Kidney (tissue), 14 donors: ENCODE results near the gene IL3. TPM values are rescaled to one million over a fixed set of nuclear protein-coding genes. Genes with fewer than 3 reads are reported as not detected.
"Not testable (repeated sequence)": the region's sequence is repeated elsewhere in the genome, so short reads cannot be mapped to it uniquely, and the experiment has no call there.

Experiments
- DNase-seq, 5 donors: peaks; one replicate each; pipeline ENCODE4 v3.0.0-alpha.2; 2013 to 2020
- FAIRE-seq: peaks from 2 replicates; lab custom pipeline; 2012; peaks lifted over from hg19 to GRCh38; lab: Jason Lieb, UNC
- H3K27ac ChIP-seq, 2 donors: one replicate each; pipeline ENCODE4 v1.7.0; 2013; ENCODE audit warnings: low read depth in 2 of 2, low read length in 2 of 2, inconsistent platforms in 1 of 2
- H3K27me3 ChIP-seq: one replicate; pipeline ENCODE4 v1.7.1; 2013; ENCODE audit warnings: low read length, inconsistent platforms; ENCODE audit not compliant: control insufficient read depth, insufficient read depth
- H3K36me3 ChIP-seq, 3 donors: one replicate each; pipeline versions ENCODE4 v1.7.0 to v1.7.1; 2013; ENCODE audit warnings: low read length in 3 of 3, control low read depth in 1 of 3, inconsistent platforms in 1 of 3; ENCODE audit not compliant: insufficient read depth in 3 of 3, control insufficient read depth in 2 of 3
- H3K4me1 ChIP-seq, 3 donors: one replicate each; pipeline versions ENCODE4 v1.7.0 to v1.7.1; 2013; ENCODE audit warnings: low read length in 3 of 3, inconsistent platforms in 1 of 3, low read depth in 1 of 3; ENCODE audit not compliant: control insufficient read depth in 2 of 3, insufficient read depth in 2 of 3
- H3K4me3 ChIP-seq, 3 donors: one replicate each; pipeline versions ENCODE4 v1.7.0 to v1.8.1; 2013; ENCODE audit warnings: low read length in 3 of 3, control low read depth in 1 of 3, inconsistent platforms in 1 of 3
- H3K9ac ChIP-seq, 3 donors: one replicate each; pipeline versions ENCODE4 v1.7.0 to v1.7.1; 2013; ENCODE audit warnings: low read length in 3 of 3, control low read depth in 1 of 3, inconsistent platforms in 1 of 3
- H3K9me3 ChIP-seq, 3 donors: one replicate each; pipeline versions ENCODE4 v1.7.0 to v1.7.1; 2013; ENCODE audit warnings: low read length in 3 of 3, control low read depth in 1 of 3, inconsistent platforms in 1 of 3; ENCODE audit not compliant: control insufficient read depth in 2 of 3, insufficient read depth in 1 of 3
- intact Hi-C: fragments of 100-400 bp; cut with DNase I; formaldehyde crosslinking; loops from one replicate; pipeline ENCODE4 v1.11.1; 2022
- polyA plus RNA-seq: library from polyadenylated mRNA; stranded (reverse); fragments of 350-450 nt; fragmentation: Illumina TruSeq; extraction: RNeasy Lipid Tissue Mini Kit (QIAGEN cat#74804); gene quantifications from one replicate; pipeline ENCODE4 v1.2.3, GENCODE V29; 2014; ENCODE audit warnings: low read depth, low replicate concordance; ENCODE audit not compliant: insufficient read depth
- total RNA-seq: library from RNA; stranded (reverse); fragmentation: NEBNext Ultra II Directional; extraction: Animal tissue kit (Norgen Biotek cat#: 25700); gene quantifications from one replicate; pipeline ENCODE4 v1.2.1, GENCODE V29; 2021
- TF ChIP-seq, protein P1 (sequence below): IDR thresholded peaks from 3 replicates; pipeline ENCODE4 v1.5.1; 2012; ENCODE audit warnings: mild to moderate bottlenecking, moderate library complexity, borderline replicate concordance; ENCODE audit not compliant: insufficient read depth; ENCODE audit errors: extremely low read depth
- donor health status: control.
- donor health status: control.
- donor health status: control.
- donor health status: control.
- donor health status: control.
- donor health status: DM: yes; HTN: yes; CAD: no.
- donor health status: Normal renal cell carcinoma (clear cell type).

The IL3 gene
- total and polyA plus RNA-seq, 2 donors from 2014 or later: not detected

DNA sequence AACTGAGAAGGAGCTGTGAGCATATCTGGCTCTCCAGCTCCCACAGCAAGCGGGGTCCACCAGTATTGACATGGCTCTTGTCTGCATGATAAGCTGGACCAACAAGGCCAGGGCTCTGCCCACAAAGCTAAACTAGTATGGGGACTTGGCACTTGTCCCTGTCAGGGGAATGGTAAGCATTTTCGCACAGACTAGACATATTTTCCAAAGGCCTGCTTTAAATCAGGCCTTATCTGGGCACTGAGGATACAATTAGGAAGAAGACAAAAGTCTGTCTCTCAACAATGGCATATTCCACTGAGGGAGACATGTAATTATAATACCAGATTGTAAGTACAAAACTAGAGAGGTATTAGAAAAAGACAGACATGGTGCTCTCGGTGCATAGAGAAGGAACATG, 45.2 kb downstream of the IL3 start:
- FAIRE-seq (no peak), DNase-seq (no peak)
- Histone ChIP-seq H3K27ac (no peak overlapping the region), H3K9ac (no peak overlapping the region), H3K27me3 (no peaks in the 10 kb centered on the region), H3K36me3 (no peaks in the 10 kb centered on the region), H3K9me3 (no peaks in the 10 kb centered on the region), H3K4me1 (peaks cover 0 to 3% (median 0%) of the 10 kb centered on the region in 3 donors), H3K4me3 (no peak overlapping the region)
- intact Hi-C loops: no loop called here
- TF ChIP-seq, protein P1, sequence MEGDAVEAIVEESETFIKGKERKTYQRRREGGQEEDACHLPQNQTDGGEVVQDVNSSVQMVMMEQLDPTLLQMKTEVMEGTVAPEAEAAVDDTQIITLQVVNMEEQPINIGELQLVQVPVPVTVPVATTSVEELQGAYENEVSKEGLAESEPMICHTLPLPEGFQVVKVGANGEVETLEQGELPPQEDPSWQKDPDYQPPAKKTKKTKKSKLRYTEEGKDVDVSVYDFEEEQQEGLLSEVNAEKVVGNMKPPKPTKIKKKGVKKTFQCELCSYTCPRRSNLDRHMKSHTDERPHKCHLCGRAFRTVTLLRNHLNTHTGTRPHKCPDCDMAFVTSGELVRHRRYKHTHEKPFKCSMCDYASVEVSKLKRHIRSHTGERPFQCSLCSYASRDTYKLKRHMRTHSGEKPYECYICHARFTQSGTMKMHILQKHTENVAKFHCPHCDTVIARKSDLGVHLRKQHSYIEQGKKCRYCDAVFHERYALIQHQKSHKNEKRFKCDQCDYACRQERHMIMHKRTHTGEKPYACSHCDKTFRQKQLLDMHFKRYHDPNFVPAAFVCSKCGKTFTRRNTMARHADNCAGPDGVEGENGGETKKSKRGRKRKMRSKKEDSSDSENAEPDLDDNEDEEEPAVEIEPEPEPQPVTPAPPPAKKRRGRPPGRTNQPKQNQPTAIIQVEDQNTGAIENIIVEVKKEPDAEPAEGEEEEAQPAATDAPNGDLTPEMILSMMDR: no peak

DNA sequence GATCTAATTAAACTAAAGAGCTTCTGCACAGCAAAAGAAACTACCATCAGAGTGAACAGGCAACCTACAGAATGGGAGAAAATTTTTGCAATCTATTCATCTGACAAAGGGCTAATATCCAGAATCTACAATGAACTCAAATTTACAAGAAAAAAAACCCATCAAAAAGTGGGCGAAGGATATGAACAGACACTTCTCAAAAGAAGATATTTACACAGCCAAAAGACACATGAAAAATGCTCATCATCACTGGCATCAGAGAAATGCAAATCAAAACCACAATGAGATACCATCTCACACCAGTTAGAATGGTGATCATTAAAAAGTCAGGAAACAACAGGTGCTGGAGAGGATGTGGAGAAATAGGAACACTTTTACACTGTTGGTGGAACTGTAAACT, 48.0 kb downstream of the IL3 start:
- H3K27ac ChIP-seq, H3K4me3 ChIP-seq, H3K9me3 ChIP-seq, FAIRE-seq, H3K36me3 ChIP-seq, intact Hi-C loops, H3K4me1 ChIP-seq, H3K27me3 ChIP-seq, H3K9ac ChIP-seq, DNase-seq: not testable (repeated sequence)

DNA sequence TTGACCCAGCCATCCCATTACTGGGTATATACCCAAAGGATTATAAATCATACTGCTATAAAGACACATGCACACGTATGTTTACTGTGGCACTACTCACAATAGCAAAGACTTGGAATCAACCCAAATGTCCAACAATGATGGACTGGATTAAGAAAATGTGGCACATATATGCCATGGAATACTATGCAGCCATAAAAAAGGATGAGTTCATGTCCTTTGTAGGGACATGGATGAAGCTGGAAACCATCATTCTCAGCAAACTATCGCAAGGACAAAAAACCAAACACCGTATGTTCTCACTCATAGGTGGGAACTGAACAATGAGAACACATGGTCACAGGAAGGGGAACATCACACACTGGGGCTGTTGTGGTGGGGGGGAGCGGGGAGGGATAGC, 48.5 kb downstream of the IL3 start:
- H3K9ac ChIP-seq, H3K27me3 ChIP-seq, H3K4me3 ChIP-seq, H3K36me3 ChIP-seq, H3K4me1 ChIP-seq, intact Hi-C loops, FAIRE-seq, DNase-seq, H3K27ac ChIP-seq, H3K9me3 ChIP-seq: not testable (repeated sequence)

DNA sequence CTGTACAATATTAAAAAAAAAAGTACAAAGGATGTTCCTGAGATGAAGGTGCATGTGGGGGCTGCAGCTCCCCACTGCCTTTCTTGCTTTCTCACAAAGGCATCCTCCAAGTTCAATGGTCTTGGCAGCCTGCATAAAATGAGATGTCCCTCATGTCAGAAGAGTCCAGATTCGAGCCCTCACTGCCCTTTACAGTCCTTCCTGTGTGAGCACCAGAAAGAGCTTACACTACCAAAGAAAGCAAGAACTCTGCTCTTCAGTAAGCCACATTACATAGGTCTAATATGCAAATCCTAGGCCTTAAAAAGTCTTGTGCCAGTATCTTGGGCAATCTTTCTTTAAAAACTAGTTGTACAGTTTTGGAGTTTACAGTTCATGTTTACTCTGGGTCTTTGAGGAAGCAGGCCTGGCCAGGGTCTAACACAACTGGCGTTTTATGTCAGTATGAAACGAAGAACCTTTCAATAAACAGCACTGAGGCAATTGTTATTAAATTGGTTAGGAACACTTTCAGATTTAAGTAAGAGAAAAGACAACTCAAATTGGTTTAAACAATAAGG, 49.1 kb downstream of the IL3 start:
- TF ChIP-seq, protein P1: no peak
- H3K36me3 ChIP-seq: no peaks in the 10 kb centered on the region
- no peak overlapping the region for H3K9ac ChIP-seq
- peaks cover 0 to 6% (median 0%) of the 10 kb centered on the region in 3 donors for H3K9me3 ChIP-seq
- H3K4me3 ChIP-seq: no peak overlapping the region
- intact Hi-C loops: no loop called here
- no peak for DNase-seq
- no peak for FAIRE-seq
- H3K27ac ChIP-seq: no peak overlapping the region
- H3K4me1 ChIP-seq: no peaks in the 10 kb centered on the region
- H3K27me3 ChIP-seq: no peaks in the 10 kb centered on the region
